ENCODE data around the gene MTMR8.

The MTMR8 gene

GRCh38 chrX:64377753-64378152, 17.5 kb downstream of the MTMR8 start:
- Mint-ChIP-seq H3K36me3 (peaks cover 14 to 42% of the 10 kb centered on the region in 2 donors), H3K4me1 (peaks cover 0 to 2% of the 10 kb centered on the region in 2 donors), H3K27me3 (no peaks in the 10 kb centered on the region), H3K4me3 (no peak overlapping the region), H3K27ac (no peak overlapping the region), H3K9me3 (peaks cover 13 to 31% of the 10 kb centered on the region in 2 donors)
- DNase-seq (no peak), ATAC-seq (replicated peaks) (no peak)

- H3K4me1 Mint-ChIP-seq, result no peaks in the 10 kb centered on the region
- DNase-seq (no peak), ATAC-seq (replicated peaks) (no peak)
- no peak overlapping the region for H3K4me3 Mint-ChIP-seq
- no peaks in the 10 kb centered on the region for H3K9me3 Mint-ChIP-seq
- no peak overlapping the region for H3K27ac Mint-ChIP-seq
- peaks cover 20 to 24% of the 10 kb centered on the region in 2 donors for H3K36me3 Mint-ChIP-seq
- H3K27me3 Mint-ChIP-seq, result no peaks in the 10 kb centered on the region
Observed at GRCh38 chrX:64352081-64352480, 43.2 kb downstream of the MTMR8 start.

- DNase-seq (no peak), ATAC-seq (replicated peaks) (no peak)
- H3K27me3 Mint-ChIP-seq, result no peaks in the 10 kb centered on the region
- no peaks in the 10 kb centered on the region for H3K4me1 Mint-ChIP-seq
- H3K27ac Mint-ChIP-seq, result no peak overlapping the region
- H3K4me3 Mint-ChIP-seq, result no peak overlapping the region
- peaks cover 19 to 22% of the 10 kb centered on the region in 2 donors for H3K36me3 Mint-ChIP-seq
- no peaks in the 10 kb centered on the region for H3K9me3 Mint-ChIP-seq
Observed at GRCh38 chrX:64350521-64350920, 44.7 kb downstream of the MTMR8 start.

GRCh38 chrX:64350047-64350446, 45.2 kb downstream of the MTMR8 start:
- no peaks in the 10 kb centered on the region for H3K27me3 Mint-ChIP-seq
- ATAC-seq (replicated peaks) (no peak), DNase-seq (no peak)
- no peaks in the 10 kb centered on the region for H3K4me1 Mint-ChIP-seq
- no peak overlapping the region for H3K4me3 Mint-ChIP-seq
- no peak overlapping the region for H3K27ac Mint-ChIP-seq
- peaks cover 15 to 19% of the 10 kb centered on the region in 2 donors for H3K36me3 Mint-ChIP-seq
- no peaks in the 10 kb centered on the region for H3K9me3 Mint-ChIP-seq

GRCh38 chrX:64342811-64343210, 52.4 kb downstream of the MTMR8 start:
- peaks cover 5 to 7% of the 10 kb centered on the region in 2 donors for H3K36me3 Mint-ChIP-seq
- DNase-seq (no peak), ATAC-seq (replicated peaks) (no peak)
- no peaks in the 10 kb centered on the region for H3K9me3 Mint-ChIP-seq
- H3K27me3 Mint-ChIP-seq, result no peaks in the 10 kb centered on the region
- H3K27ac Mint-ChIP-seq, result no peak overlapping the region
- peaks cover 0 to 1% of the 10 kb centered on the region in 2 donors for H3K4me1 Mint-ChIP-seq
- no peak overlapping the region for H3K4me3 Mint-ChIP-seq

- DNase-seq, result no peak
- no peaks in the 10 kb centered on the region for H3K27me3 Mint-ChIP-seq
- H3K4me3 Mint-ChIP-seq, result no peak overlapping the region
- H3K9me3 Mint-ChIP-seq, result no peaks in the 10 kb centered on the region
- H3K27ac Mint-ChIP-seq, result no peak overlapping the region
- H3K4me1 Mint-ChIP-seq, result no peaks in the 10 kb centered on the region
- peaks cover 0 to 4% of the 10 kb centered on the region in 2 donors for H3K36me3 Mint-ChIP-seq
- no peak for ATAC-seq (replicated peaks)
Observed at GRCh38 chrX:64338296-64338695, 57.0 kb downstream of the MTMR8 start.

GRCh38 chrX:64334467-64334866, 60.8 kb downstream of the MTMR8 start:
- Mint-ChIP-seq H3K27ac (no peak overlapping the region), H3K27me3 (no peaks in the 10 kb centered on the region), H3K4me3 (no peak overlapping the region), H3K36me3 (no peaks in the 10 kb centered on the region), H3K4me1 (no peaks in the 10 kb centered on the region), H3K9me3 (no peaks in the 10 kb centered on the region)
- no peak for ATAC-seq (replicated peaks)
- DNase-seq, result no peak

GRCh38 chrX:64330284-64330683, 65.0 kb downstream of the MTMR8 start:
- ATAC-seq (replicated peaks) (no peak), DNase-seq (no peak)
- H3K4me3 Mint-ChIP-seq, result no peak overlapping the region
- no peak overlapping the region for H3K27ac Mint-ChIP-seq
- no peaks in the 10 kb centered on the region for H3K4me1 Mint-ChIP-seq
- H3K27me3 Mint-ChIP-seq, result no peaks in the 10 kb centered on the region
- peaks cover 0 to 4% of the 10 kb centered on the region in 2 donors for H3K9me3 Mint-ChIP-seq
- peaks cover 12 to 22% of the 10 kb centered on the region in 2 donors for H3K36me3 Mint-ChIP-seq

GRCh38 chrX:64321507-64321906, 73.7 kb downstream of the MTMR8 start:
- H3K27ac Mint-ChIP-seq, result no peak overlapping the region
- no peaks in the 10 kb centered on the region for H3K4me1 Mint-ChIP-seq
- no peak for DNase-seq
- H3K27me3 Mint-ChIP-seq, result no peaks in the 10 kb centered on the region
- H3K9me3 Mint-ChIP-seq, result peaks cover 2 to 13% of the 10 kb centered on the region in 2 donors
- no peak for ATAC-seq (replicated peaks)
- H3K4me3 Mint-ChIP-seq, result no peak overlapping the region
- H3K36me3 Mint-ChIP-seq, result peaks cover 38 to 62% of the 10 kb centered on the region in 2 donors

GRCh38 chrX:64313624-64314023, 81.6 kb downstream of the MTMR8 start:
- peaks cover 0 to 6% of the 10 kb centered on the region in 2 donors for H3K27me3 Mint-ChIP-seq
- H3K36me3 Mint-ChIP-seq, result peaks cover 13 to 18% of the 10 kb centered on the region in 2 donors
- peaks cover 0 to 7% of the 10 kb centered on the region in 2 donors for H3K9me3 Mint-ChIP-seq
- ATAC-seq (replicated peaks), result no peak
- no peak for DNase-seq
- H3K4me1 Mint-ChIP-seq, result no peaks in the 10 kb centered on the region
- no peak overlapping the region for H3K4me3 Mint-ChIP-seq
- no peak overlapping the region for H3K27ac Mint-ChIP-seq

GRCh38 chrX:64306712-64307111, 88.5 kb downstream of the MTMR8 start:
- ATAC-seq (replicated peaks) (no peak), DNase-seq (no peak)
- Mint-ChIP-seq H3K27ac (no peak overlapping the region), H3K27me3 (no peaks in the 10 kb centered on the region), H3K4me1 (no peaks in the 10 kb centered on the region), H3K36me3 (peaks cover 10 to 13% of the 10 kb centered on the region in 2 donors), H3K4me3 (no peak overlapping the region), H3K9me3 (peaks cover 5 to 6% of the 10 kb centered on the region in 2 donors)

- no peaks in the 10 kb centered on the region for H3K27me3 Mint-ChIP-seq
- H3K4me3 Mint-ChIP-seq, result no peak overlapping the region
- peaks cover 0 to 2% of the 10 kb centered on the region in 2 donors for H3K9me3 Mint-ChIP-seq
- H3K27ac Mint-ChIP-seq, result no peak overlapping the region
- no peak for DNase-seq
- peaks cover 5 to 6% of the 10 kb centered on the region in 2 donors for H3K36me3 Mint-ChIP-seq
- H3K4me1 Mint-ChIP-seq, result no peaks in the 10 kb centered on the region
- no peak for ATAC-seq (replicated peaks)
Observed at GRCh38 chrX:64291123-64291522, 104.1 kb downstream of the MTMR8 start.

- Mint-ChIP-seq H3K9me3 (no peaks in the 10 kb centered on the region), H3K27me3 (no peaks in the 10 kb centered on the region), H3K4me1 (no peaks in the 10 kb centered on the region), H3K4me3 (no peak overlapping the region), H3K36me3 (peaks cover 6 to 8% of the 10 kb centered on the region in 2 donors), H3K27ac (no peak overlapping the region)
- ATAC-seq (replicated peaks), result no peak
- no peak for DNase-seq
Observed at GRCh38 chrX:64265265-64265664, 130.0 kb downstream of the MTMR8 start.

- ATAC-seq (replicated peaks) (no peak), DNase-seq (no peak)
- Mint-ChIP-seq H3K9me3 (peaks cover 6 to 10% of the 10 kb centered on the region in 2 donors), H3K27ac (no peak within 1 kb of the TSS), H3K27me3 (peaks cover 0 to 9% of the 10 kb centered on the region in 2 donors), H3K4me1 (no peaks in the 10 kb centered on the region), H3K4me3 (no peak within 1 kb of the TSS), H3K36me3 (no peaks in the 10 kb centered on the region)
Observed at GRCh38 chrX:64230123-64230970, 164.9 kb downstream of the MTMR8 start, which contains the start of gene ASB12. Gene ASB12 (minus strand): TSS chrX:64230607. CDS start chrX:64225650, 4,957 bp downstream.

- ATAC-seq (replicated peaks) (no peak), DNase-seq (no peak)
- Mint-ChIP-seq H3K4me1 (no peaks in the 10 kb centered on the region), H3K27me3 (peaks cover 0 to 9% of the 10 kb centered on the region in 2 donors), H3K27ac (no peak overlapping the region), H3K36me3 (no peaks in the 10 kb centered on the region), H3K4me3 (no peak overlapping the region), H3K9me3 (peaks cover 6 to 10% of the 10 kb centered on the region in 2 donors)
Observed at GRCh38 chrX:64229154-64229553, 166.1 kb downstream of the MTMR8 start.

Measured in stimulated activated naive B cell treated with anti-CD40 and anti-IgM and Interleukin-4, amounts not matched to agents 10 μg/mL and 1 μg/mL and 100 μg/mL, for 72 hours (primary cell).